Uterus (tissue), 2 donors: Measurements from ENCODE around the gene NUP54.

Experiments
- POLR2A ChIP-seq, 2 donors: fragments of 450-650 bp; IDR thresholded peaks; one replicate each; pipeline ENCODE4 v1.6.1; 2016; ENCODE audit warnings: antibody characterized with exemption in 2 of 2, mild to moderate bottlenecking in 1 of 2, moderate library complexity in 1 of 2
- TF ChIP-seq, protein P1 (sequence below), 4 experiments: fragments of 200-600 bp in 2 of 4; fragments of 450-650 bp in 2 of 4; sonication (generic) in 2 of 4; IDR thresholded peaks; one replicate each; pipeline ENCODE4 v1.5.1; 2016 to 2019; ENCODE audit warnings: antibody characterized with exemption in 4 of 4, mild to moderate bottlenecking in 2 of 4, moderate library complexity in 1 of 4

DNA sequence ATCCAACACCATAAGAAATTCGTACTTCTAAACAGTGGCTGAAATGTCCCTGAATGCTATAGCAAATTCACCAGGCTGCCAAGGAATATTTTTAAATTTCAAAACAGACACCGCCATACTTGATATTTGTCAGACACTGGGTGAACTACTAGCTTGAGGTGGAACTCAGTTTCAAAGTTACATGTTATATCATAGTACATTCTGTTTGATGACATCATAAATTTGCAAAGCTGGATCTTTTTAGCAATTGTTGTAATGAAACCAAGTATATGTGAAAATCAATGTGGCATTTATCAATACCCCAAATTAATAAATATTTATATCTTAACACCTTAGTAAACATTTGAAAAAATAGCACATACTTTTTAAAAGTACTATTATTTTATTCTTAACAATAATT lies 59.5 kb downstream of the NUP54 start:
- TF ChIP-seq, protein P1, sequence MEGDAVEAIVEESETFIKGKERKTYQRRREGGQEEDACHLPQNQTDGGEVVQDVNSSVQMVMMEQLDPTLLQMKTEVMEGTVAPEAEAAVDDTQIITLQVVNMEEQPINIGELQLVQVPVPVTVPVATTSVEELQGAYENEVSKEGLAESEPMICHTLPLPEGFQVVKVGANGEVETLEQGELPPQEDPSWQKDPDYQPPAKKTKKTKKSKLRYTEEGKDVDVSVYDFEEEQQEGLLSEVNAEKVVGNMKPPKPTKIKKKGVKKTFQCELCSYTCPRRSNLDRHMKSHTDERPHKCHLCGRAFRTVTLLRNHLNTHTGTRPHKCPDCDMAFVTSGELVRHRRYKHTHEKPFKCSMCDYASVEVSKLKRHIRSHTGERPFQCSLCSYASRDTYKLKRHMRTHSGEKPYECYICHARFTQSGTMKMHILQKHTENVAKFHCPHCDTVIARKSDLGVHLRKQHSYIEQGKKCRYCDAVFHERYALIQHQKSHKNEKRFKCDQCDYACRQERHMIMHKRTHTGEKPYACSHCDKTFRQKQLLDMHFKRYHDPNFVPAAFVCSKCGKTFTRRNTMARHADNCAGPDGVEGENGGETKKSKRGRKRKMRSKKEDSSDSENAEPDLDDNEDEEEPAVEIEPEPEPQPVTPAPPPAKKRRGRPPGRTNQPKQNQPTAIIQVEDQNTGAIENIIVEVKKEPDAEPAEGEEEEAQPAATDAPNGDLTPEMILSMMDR (IDR thresholded peaks at IDR 0.05): no peak
- no peak for TF ChIP-seq POLR2A (IDR thresholded peaks at IDR 0.05)
